HG03558 (cell line): ENCODE measurements around the gene ELMO1.
"Not testable (repeated sequence)": the region's sequence is repeated elsewhere in the genome, so short reads cannot be mapped to it uniquely, and the experiment has no call there.

ENCODE experiments used
- ATAC-seq: cut with Tn5 transposase; IDR thresholded peaks from one replicate; pipeline ENCODE4 v1.9.1; 2021; ENCODE audit warnings: moderate number of reproducible peaks; ENCODE audit not compliant: unreplicated experiment; ENCODE audit errors: extremely low read depth

ELMO1 gene

GRCh38 chr7:37173670-37174069, 275.0 kb downstream of the ELMO1 start:
- no peak for ATAC-seq

- ATAC-seq, result no peak
Measured at GRCh38 chr7:37162106-37162505, 286.6 kb downstream of the ELMO1 start.

GRCh38 chr7:37160656-37161055, 288.0 kb downstream of the ELMO1 start:
- ATAC-seq, result no peak

- no peak for ATAC-seq
Measured at GRCh38 chr7:37153376-37153775, 295.3 kb downstream of the ELMO1 start.

- ATAC-seq, result no peak
Measured at GRCh38 chr7:37151741-37152413, 296.8 kb downstream of the ELMO1 start.

- no peak for ATAC-seq
Measured at GRCh38 chr7:37150856-37151255, 297.8 kb downstream of the ELMO1 start.

- no peak for ATAC-seq
Measured at GRCh38 chr7:37150180-37150579, 298.5 kb downstream of the ELMO1 start.

- ATAC-seq, result no peak
Measured at GRCh38 chr7:37149773-37150124, 298.9 kb downstream of the ELMO1 start.

- ATAC-seq, result no peak
Measured at GRCh38 chr7:37149051-37149772, 299.5 kb downstream of the ELMO1 start.

- no peak for ATAC-seq
Measured at GRCh38 chr7:37145682-37146081, 303.0 kb downstream of the ELMO1 start.

GRCh38 chr7:37144423-37144822, 304.2 kb downstream of the ELMO1 start:
- no peak for ATAC-seq

- no peak for ATAC-seq
Measured at GRCh38 chr7:37142958-37143357, 305.7 kb downstream of the ELMO1 start.

- no peak for ATAC-seq
Measured at GRCh38 chr7:37141742-37142141, 306.9 kb downstream of the ELMO1 start.

GRCh38 chr7:37133902-37134301, 314.8 kb downstream of the ELMO1 start:
- not testable (repeated sequence) for ATAC-seq

GRCh38 chr7:37131855-37132254, 316.8 kb downstream of the ELMO1 start:
- ATAC-seq, result no peak

- no peak for ATAC-seq
Measured at GRCh38 chr7:37129035-37129425, 319.6 kb downstream of the ELMO1 start.

- no peak for ATAC-seq
Measured at GRCh38 chr7:37128327-37129034, 320.2 kb downstream of the ELMO1 start.

- ATAC-seq, result no peak
Measured at GRCh38 chr7:37119296-37119860, 329.3 kb downstream of the ELMO1 start.

GRCh38 chr7:37118004-37118403, 330.7 kb downstream of the ELMO1 start:
- ATAC-seq, result no peak

GRCh38 chr7:37117292-37117691, 331.4 kb downstream of the ELMO1 start:
- ATAC-seq, result no peak

- ATAC-seq, result no peak
Measured at GRCh38 chr7:37116093-37116701, 332.5 kb downstream of the ELMO1 start.
